ENCODE measurements around the gene ITPR3.

The ITPR3 gene

DNA sequence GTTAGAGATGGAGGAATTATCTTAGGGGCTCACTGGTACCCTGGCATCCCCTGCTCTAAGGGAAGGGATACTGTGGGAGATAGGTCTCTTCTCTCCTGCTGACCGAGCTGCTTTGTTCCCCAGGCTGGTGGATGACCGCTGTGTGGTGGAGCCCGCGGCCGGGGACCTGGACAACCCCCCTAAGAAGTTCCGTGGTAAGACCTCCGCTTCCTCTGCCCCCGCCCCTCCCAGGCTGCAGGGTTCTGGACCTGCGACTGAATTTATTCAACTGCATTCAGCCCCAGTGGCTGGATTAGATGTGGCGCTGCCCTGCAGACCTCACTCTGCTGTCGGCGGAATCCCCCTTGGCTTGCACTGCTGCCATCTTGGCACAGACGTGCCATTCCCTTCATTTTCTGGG lies 19.2 kb downstream of the ITPR3 start:
- peak; percentile 12 for DNase-seq

DNA sequence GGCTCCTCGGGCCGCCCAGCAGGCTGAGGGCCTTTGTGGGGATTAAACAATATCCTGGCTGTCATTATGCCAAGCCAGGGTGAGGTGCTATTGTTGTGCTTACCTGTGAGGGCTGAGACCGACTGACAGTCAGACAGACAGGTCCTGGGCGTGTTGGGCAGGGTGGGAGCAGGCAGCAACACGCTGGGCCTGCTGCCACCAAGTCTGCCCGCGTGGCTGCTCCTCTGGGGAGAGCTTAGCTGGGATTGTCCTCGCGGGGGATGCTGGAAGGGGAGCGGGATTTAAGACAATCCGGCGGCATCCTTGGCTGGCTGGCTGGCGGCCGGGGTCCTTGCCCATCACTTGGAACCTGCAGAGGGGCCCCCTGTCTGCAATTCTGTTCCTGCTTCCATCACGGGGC lies 20.0 kb downstream of the ITPR3 start:
- peak; percentile 16 for DNase-seq

DNA sequence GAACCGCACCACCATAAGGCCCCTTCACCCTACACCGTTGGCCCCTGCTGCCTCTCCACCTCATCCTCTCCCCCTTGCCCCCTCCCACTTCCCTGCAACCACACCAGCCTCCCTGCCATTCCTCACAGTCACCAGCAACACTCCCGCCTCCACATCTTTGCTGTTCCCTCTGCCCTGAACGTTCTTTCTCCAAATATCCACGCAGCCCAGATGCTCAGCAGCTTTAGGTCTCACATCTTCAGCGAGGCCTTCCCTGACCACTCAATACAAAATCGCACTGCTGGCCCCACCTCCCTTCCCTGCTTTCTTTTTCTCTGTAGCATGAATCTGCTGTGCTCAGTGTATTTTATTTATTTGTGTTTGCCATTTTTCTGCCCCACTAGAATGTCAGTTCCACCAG lies 20.5 kb downstream of the ITPR3 start:
- DNase-seq, result no peak

DNA sequence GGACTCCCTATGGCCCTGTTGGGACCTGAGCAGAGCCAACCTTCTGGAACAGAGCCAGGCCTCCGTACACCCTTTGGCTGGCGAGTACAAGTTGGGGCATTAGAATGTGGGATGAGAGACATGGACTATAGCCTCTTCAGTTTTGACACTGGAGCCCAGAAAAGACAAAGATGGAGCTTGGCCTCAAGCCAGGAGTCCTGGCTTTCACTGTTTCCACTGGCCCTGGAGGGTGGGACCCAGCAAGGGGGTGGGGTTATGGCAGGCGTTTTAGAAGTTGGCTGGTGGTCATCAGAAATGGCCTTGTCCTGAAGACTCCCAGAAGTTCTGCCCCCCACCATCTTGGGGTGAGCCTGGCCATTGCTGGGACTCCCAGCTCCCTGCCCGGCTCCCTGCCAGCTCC lies 21.8 kb downstream of the ITPR3 start:
- DNase-seq, result no peak

DNA sequence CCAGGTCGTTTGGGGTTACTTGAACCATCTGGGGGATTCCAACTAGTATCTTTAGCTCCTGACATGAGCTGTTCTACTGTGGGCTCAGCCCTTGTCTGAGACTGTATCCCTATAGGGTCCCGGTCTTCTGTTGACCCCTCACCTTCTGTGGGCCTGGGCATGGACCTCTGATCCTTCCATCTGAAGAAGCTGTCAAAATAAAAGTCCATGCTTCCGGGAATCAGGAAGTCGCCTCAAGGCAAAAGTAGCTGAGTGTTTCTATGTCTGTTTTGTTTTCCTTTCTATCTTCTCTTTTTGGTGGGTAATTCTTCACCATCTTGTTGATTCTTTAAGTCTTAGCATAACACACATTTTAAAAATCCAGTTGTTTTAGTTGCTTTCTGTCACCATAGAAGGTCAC lies 30.3 kb downstream of the ITPR3 start:
- no peak for DNase-seq

DNA sequence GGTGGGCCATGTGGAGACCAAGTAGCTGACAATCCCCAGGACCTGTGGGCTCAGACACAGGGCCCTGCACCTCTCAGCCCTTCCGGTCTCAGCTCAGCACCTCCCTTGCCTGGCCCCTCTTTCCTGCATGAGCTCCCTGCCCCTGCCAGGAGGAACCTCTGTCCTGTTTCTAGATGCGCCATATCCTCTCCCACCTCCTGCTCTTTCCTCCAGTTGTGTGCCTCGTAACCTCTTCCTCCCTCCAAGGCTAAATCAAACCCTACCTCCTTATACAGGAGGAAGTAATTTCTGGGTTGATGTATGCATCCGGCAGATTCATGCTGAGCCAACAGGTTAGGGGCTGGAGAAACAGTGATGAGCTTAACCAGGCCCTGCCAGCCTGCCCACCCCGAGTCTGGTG lies 30.9 kb downstream of the ITPR3 start:
- no peak for DNase-seq

DNA sequence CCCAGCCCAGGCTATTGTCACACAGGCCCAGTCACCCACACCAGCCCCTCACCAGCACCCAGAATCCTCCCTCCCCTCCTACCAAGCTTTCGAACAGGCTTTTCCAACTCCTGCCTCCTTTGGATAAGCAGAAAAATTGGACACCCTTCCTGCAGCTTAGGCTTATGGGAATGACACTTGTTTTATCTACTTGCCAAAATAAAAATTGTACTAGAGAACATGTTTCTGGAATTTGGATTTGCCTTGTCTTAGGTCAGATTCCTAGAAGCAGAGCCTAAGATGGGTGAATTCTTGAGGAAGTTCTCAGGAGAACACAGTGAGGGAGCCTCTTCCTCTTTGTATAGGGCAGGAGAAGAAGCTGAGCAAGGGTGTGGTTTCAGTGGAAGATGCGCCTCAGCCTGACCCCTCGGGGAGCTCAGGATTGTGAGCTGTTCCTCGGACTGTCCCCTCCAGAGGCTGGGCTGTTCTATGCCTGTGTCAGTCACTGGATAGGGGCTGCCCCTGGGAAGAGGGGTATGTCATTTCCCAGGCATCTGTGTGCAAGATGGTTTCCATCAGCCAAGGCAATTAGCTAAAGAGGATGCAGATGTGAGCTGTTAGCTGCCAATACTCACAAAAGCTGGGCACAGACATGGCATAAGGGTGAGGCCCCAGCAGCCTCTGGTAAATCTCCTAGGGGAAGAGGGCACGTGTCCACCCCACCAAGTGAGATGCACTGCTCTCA lies 33.9 kb downstream of the ITPR3 start:
- DNase-seq, result no peak

DNA sequence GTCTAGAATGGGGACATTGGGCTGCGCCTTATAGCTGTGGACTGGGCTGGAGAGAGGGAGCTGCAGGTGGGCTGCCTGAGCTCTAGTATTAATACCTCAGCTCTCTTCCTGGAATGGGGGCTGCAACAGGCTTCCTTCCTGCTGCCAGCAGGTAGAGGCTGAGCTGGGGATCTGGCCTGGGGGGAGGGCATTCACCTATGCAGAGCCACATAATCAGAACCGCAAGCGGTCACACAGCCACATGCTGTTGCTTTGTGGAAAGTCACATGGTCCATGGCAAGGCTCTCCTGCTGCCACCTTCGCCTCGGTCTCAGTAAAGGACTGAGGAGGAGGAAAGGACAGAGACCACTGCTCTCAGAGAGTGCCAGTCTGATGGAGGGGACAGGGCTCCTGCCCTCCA lies 35.7 kb downstream of the ITPR3 start:
- no peak for DNase-seq

DNA sequence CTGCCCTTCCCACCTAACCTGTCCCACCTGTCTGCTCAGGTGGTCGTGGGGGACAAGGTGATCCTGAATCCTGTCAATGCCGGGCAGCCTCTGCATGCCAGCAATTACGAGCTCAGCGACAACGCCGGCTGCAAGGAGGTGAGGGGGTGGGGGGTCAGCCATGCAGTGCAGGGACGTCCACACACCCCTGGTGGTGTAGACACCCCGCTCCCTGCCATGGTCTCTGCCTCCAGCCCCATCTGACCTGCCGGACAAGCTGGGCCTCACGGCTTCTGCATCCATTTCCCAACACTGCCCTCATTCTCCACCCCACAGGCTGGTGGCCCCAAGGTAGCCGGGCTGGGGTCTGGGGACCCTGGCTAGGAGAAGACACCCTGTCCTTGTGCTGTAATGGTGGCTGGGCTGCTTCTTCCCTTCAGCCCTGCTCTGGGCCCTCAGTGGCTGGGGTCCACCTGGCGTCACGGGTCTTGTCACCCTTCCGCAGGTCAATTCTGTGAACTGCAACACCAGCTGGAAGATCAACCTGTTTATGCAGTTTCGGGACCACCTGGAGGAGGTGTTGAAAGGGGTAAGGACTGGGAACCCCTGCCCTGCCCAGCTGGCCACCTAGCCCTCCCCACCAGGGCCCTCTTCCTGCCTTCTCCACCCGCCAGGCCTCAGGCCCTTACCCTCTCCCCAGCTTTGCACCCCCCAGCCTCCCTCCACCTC lies 38.0 kb downstream of the ITPR3 start:
- no peak for DNase-seq

DNA sequence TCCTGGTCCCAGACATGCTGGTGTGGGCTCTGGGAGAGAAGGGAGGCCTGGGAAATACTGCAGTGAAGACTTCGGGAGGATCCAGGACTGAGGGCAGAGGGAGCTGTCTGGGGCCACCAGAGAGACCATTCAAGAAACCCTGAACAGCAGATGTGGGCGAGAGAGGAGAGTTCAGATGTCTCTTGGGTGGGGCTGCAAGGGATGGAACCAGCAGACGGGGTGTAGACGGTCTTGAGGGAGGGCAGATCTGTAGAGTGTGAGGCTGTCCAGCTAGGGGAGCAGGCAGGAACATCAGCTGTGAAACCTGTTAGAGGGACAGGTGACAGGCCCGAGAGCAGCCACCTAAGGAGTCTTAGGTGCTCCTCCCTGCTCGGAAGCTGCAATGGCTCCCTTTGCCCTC lies 38.9 kb downstream of the ITPR3 start:
- no peak for DNase-seq

DNA sequence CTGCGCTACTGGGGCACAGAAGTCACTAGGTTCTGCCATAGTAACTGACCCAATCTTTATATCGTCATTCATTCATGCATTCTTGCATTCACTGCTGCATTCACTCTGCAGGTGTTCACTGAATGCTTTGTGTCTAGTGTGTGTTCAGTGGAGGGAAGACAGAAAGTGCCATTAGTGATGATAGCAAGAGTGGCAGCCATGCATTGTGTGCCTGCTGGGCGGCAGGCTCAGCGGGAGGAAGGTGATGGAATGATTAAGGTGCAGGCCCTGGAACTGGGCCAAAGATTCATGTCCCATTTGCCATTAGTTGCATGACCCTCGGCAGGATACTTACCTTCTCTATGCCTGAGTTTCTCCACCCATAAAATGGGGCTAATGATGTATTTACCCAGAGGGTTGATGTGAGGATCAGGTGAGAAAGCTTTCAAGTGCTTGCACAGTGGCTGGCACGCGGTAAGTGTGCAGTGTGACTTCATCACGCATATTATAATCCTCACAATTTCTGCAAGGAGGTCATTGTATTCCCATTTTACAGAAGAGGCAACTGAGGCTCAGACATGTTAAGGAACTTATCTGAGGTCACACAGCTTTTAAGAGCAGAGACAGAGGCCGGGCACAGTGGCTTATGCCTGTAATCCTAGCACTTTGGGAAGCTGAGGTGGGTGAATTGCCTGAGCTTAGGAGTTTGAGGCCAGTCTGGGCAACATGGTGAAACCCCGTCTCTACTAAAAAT lies 40.1 kb downstream of the ITPR3 start:
- DNase-seq, result no peak

DNA sequence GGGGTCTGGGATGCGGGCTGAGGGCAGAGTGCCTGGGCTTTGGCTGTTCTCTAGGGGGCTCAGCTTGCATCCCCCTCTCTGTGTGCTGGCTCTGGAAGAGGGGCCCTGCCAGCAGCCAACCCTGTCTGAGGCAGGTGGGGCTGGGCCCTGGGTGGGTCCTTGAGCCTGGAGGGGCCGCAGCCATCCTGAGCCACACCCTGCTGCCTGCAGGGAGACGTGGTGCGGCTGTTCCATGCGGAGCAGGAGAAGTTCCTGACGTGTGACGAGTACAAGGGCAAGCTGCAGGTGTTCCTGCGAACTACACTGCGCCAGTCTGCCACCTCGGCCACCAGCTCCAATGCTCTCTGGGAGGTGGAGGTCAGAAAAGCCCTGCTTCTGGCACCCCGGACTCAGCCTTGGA lies 41.2 kb downstream of the ITPR3 start:
- no peak for DNase-seq

DNA sequence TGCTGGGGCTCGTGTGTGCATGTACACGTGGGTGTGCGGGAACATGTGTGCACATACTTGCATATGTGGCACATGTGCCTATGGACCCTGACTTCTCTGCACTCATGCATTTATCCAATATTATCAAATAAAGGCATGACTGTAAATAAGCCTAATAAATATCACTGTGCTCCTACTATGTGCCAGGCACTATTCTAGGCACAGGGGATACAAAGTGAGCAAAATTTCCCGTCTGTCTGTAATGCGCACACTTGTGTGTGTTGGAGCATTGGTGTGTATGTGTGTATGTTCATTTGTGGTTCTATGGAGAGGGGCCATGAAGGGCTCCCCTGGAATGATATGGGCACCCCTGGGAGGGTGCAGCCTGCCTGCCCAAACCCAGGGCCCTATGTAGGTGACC lies 41.9 kb downstream of the ITPR3 start:
- no peak for DNase-seq

DNA sequence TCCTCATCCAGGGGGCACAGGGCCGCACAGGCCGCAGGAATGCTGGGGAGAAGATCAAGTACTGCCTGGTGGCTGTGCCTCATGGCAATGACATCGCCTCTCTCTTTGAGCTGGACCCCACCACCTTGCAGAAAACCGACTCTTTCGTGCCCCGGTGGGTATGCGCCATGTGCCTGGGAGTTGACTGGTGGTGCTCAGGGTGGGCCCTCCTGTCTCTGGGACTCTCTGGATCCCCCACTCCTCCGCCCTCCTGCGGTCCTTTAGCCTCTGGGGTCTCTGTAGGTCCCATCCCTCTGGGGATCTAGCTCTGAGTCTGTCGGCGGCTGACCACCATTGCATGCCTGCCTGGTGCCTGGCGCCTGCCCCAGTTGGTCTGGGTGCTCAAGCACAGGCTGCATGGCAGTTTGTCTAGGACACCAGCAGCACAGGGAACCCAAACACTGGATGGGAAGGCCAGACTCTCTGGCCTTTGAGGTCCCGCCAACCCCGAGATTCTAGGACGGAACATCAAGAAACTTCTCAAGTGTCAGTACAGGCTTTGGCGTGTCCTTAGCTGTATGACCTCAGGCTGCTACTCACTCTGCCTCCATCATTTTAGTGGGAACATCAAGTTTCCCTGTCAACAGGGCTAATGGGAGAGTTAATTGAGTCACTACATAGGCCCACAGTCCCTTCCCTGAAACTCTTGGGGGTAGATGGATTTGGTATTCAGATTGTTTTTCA lies 42.8 kb downstream of the ITPR3 start:
- DNase-seq, result no peak

DNA sequence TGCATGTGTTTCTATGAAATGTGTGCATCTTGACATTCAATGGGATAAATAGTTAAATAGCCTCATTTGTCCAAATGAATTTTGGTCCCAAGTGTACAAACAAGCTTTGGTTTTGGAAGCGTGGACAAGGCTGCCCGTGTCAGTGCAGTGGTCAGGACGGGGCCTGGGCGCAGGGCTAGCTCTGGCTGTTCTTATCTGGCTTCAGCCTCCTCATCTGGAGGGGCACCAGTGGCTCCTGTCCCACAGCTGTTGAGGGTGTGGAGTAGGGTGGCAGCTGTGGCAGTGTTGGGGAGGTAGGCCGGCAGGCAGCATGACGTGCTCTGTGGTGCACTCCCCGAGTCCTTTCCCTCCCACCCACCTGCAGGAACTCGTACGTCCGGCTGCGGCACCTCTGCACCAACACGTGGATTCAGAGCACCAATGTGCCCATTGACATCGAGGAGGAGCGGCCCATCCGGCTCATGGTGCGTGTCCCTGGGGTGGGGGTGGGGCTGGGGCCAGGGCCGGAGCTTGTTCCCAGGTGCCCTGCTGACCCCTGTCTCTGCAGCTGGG lies 43.5 kb downstream of the ITPR3 start:
- DNase-seq, result no peak

DNA sequence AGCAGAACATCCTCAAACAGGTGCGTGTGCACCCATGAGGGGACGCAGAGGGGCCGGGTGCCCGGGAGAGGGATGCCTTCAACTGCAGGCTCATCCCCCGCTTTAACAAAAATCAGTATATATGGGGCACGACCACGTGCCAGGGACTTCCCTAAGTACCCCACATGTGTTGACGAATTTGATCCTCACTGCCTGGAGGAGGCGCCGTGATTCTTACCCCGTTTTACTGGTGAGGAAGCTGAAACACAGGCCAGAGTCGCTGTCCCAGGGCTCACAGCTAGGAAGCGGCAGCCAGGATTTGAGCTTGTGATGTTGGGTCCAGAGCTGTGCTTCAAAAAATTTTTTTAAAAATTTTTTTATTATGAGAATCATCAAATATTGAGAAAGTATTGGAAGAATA lies 44.8 kb downstream of the ITPR3 start:
- DNase-seq, result no peak

DNA sequence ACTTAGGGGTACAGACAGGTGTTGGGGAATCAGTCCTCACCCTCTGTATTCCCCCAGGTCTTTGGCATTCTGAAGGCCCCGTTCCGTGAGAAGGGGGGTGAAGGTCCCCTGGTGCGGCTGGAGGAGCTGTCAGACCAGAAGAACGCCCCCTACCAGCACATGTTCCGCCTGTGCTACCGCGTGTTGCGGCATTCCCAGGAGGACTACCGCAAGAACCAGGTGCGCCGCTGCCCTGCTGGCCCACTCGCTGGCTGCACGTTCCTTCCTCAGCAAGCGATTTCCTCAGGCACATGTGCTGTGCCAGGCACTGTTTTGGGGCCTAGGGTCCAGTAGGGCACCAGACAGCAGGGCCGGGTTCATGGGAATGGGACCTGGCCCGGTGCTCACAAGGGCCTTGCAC lies 46.0 kb downstream of the ITPR3 start:
- DNase-seq, result no peak

DNA sequence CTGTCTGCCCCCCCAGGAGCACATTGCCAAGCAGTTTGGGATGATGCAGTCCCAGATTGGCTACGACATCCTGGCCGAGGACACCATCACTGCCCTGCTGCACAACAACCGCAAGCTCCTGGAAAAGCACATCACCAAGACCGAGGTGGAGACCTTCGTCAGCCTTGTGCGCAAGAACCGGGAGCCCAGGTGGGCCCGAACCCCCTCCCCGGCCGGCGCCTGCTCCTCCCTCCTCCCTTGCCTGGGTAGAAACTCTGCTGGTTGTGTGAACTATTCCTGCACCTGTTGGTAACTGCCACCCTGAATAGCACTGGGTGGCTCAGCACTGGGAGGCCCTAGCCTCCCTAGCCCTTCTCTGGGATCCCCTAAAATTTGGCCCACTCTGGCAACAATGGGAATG lies 46.7 kb downstream of the ITPR3 start:
- DNase-seq, result no peak

DNA sequence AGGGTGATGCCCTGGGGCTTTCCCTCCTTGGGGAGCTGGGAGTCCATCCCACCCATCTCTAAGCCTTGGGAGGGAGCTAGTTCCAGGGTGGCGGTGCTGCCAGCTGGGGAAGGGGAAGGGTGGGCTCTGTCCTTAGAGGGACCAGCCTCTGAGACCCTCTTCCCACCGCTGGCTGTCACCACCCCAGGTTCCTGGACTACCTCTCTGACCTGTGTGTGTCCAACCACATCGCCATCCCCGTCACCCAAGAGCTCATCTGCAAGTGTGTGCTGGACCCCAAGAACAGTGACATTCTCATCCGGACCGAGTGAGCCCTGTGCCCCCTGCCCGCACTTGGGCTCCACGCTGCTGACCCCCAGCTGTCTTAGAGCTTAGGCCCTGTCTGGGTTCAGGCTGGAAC lies 47.2 kb downstream of the ITPR3 start:
- no peak for DNase-seq

DNA sequence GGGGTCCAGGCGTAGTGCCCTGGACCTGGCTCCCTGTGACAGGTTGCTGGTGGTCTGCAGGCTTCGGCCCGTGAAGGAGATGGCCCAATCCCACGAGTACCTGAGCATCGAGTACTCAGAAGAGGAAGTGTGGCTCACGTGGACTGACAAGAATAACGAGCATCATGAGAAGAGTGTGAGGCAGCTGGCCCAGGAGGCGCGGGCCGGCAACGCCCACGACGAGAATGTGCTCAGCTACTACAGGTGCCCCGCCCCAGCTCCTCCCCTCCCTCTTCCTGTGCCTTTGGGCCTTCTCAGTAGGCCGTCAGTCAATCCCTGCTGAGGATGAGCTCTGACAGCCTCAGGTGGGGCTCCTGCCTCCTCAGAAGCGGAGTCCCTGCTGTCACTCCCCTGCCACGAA lies 47.8 kb downstream of the ITPR3 start:
- no peak for DNase-seq

DNA sequence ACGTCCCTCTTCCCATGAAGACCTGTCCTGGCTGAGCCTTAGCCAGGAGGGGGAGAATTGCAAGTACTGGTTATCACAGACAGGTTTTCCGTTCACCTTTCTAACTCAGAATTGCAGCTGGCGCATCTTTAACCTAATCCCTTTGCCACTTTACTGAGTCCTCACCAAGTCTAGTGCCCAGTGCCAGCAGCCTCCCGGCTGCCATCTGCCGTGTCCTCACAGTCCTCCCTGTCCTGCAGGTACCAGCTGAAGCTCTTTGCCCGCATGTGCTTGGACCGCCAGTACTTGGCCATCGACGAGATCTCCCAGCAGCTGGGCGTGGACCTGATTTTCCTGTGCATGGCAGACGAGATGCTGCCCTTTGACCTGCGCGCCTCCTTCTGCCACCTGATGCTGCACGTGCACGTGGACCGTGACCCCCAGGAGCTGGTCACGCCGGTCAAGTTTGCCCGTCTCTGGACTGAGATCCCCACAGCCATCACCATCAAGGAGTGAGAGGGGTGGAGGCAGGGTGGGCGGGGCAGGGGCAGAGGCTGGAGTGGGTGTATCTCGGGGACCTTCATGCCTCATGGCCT lies 49.1 kb downstream of the ITPR3 start:
- DNase-seq, result no peak

DNA sequence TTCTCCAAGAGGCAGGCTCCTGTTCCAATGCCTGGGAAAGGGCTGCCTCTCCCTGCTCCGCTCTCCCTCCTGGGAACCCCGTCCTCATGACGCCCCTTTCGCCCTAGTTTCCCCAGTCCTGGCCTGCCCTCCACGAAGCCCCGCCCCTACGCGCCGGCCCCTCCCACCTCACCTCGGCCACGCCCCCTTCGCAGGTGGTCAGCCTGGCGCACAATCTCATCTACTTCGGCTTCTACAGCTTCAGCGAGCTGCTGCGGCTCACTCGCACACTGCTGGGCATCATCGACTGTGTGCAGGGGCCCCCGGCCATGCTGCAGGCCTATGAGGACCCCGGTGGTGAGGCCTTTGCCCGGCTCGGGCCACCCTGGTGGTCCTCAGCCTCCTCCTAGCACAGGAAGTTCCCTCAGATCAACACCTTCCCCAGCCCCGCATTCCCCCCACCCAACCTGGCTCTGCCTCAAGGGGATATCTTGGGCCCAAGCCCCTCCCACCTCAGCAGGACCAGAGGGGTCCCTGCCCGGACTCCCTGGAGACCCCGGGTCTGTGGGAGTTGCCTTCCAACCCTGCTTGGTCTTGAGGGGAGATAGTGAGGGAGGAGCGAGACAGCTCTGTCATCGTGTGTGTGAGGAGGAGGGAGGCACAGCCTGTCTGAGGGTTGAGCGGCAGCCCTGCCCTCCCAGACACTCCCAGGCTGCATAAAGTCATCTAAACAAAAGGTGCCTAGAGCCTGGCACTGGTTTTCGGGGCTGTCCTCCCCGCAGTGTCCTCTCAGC lies 50.0 kb downstream of the ITPR3 start:
- DNase-seq, result no peak
